Stimulated activated memory B cell treated with anti-CD40 and anti-IgM and Interleukin-4, amounts not matched to agents 10 μg/mL and 1 μg/mL and 100 μg/mL, for 72 hours (primary cell): ENCODE measurements around the gene CTNNBIP1.
"Not testable (repeated sequence)": the region's sequence is repeated elsewhere in the genome, so short reads cannot be mapped to it uniquely, and the experiment has no call there.

ENCODE experiments used
- ATAC-seq: fragments of 150-1000 bp; cut with Tn5 transposase; 2 replicates; pipeline ENCODE4 v1.10.0; 2021
- H3K27ac Mint-ChIP-seq: one replicate; pipeline ENCODE4 v1.8.0; 2022; ENCODE audit warnings: mild to moderate bottlenecking, mixed read lengths
- H3K27me3 Mint-ChIP-seq: one replicate; pipeline ENCODE4 v1.8.0; 2022; ENCODE audit warnings: mixed read lengths
- H3K36me3 Mint-ChIP-seq: one replicate; pipeline ENCODE4 v1.8.0; 2022; ENCODE audit warnings: mixed read lengths
- H3K4me1 Mint-ChIP-seq: one replicate; pipeline ENCODE4 v1.8.0; 2022; ENCODE audit warnings: mixed read lengths
- H3K4me3 Mint-ChIP-seq: one replicate; pipeline ENCODE4 v1.8.0; 2022; ENCODE audit warnings: mild to moderate bottlenecking, moderate library complexity, mixed read lengths
- H3K9me3 Mint-ChIP-seq: one replicate; pipeline ENCODE4 v1.8.0; 2022; ENCODE audit warnings: mixed read lengths

CTNNBIP1 gene

GRCh38 chr1:9805972-9806371 lies 104.1 kb downstream of the CTNNBIP1 start:
- Mint-ChIP-seq H3K36me3 (peaks cover 11% of the 10 kb centered on the region), H3K4me1 (peaks cover 63% of the 10 kb centered on the region)
- ATAC-seq, H3K9me3 Mint-ChIP-seq, H3K4me3 Mint-ChIP-seq, H3K27ac Mint-ChIP-seq, H3K27me3 Mint-ChIP-seq: not testable (repeated sequence)

GRCh38 chr1:9805006-9805508 lies 105.0 kb downstream of the CTNNBIP1 start:
- H3K27ac Mint-ChIP-seq, result peak overlapping the region; percentile 12
- ATAC-seq, result no peak
- no peaks in the 10 kb centered on the region for H3K9me3 Mint-ChIP-seq
- no peak overlapping the region for H3K4me3 Mint-ChIP-seq
- H3K27me3 Mint-ChIP-seq, result no peaks in the 10 kb centered on the region
- H3K4me1 Mint-ChIP-seq, result peaks cover 59% of the 10 kb centered on the region
- peaks cover 6% of the 10 kb centered on the region for H3K36me3 Mint-ChIP-seq

- H3K27me3 Mint-ChIP-seq, ATAC-seq, H3K36me3 Mint-ChIP-seq, H3K27ac Mint-ChIP-seq, H3K9me3 Mint-ChIP-seq, H3K4me3 Mint-ChIP-seq: not testable (repeated sequence)
- H3K4me1 Mint-ChIP-seq, result peaks cover 53% of the 10 kb centered on the region
Measured at GRCh38 chr1:9803003-9803918, 106.8 kb downstream of the CTNNBIP1 start.

- H3K27ac Mint-ChIP-seq, result peak overlapping the region; percentile 58
- no peaks in the 10 kb centered on the region for H3K27me3 Mint-ChIP-seq
- ATAC-seq, result no peak
- peaks cover 2% of the 10 kb centered on the region for H3K36me3 Mint-ChIP-seq
- peaks cover 58% of the 10 kb centered on the region for H3K4me1 Mint-ChIP-seq
- H3K4me3 Mint-ChIP-seq, result no peak overlapping the region
- no peaks in the 10 kb centered on the region for H3K9me3 Mint-ChIP-seq
Measured at GRCh38 chr1:9801909-9802308, 108.2 kb downstream of the CTNNBIP1 start.
